Trophoblast cell (in vitro differentiated cells and primary cell): ENCODE results near the gene MEGF10.

Source experiments
- DNase-seq, 2 donors: peaks; one replicate each; pipeline ENCODE4 v3.0.0-alpha.2; 2016
- H2AFZ ChIP-seq: 2 replicates; pipeline ENCODE4 v1.6.1; 2013; ENCODE audit warnings: low read length, moderate library complexity, mild to moderate bottlenecking; ENCODE audit not compliant: insufficient read depth, poor library complexity
- H2AK5ac ChIP-seq: 2 replicates; pipeline ENCODE4 v1.6.1; 2013; ENCODE audit warnings: mild to moderate bottlenecking, low read length
- H2BK120ac ChIP-seq: 2 replicates; pipeline ENCODE4 v1.6.1; 2013; ENCODE audit warnings: low read length, mild to moderate bottlenecking, moderate library complexity; ENCODE audit not compliant: insufficient read depth, poor library complexity
- H2BK12ac ChIP-seq: 2 replicates; pipeline ENCODE4 v1.6.1; 2013; ENCODE audit warnings: mild to moderate bottlenecking, low read length, moderate library complexity
- H2BK5ac ChIP-seq: 2 replicates; pipeline ENCODE4 v1.6.1; 2013; ENCODE audit warnings: low read length, low read depth, moderate library complexity, mild to moderate bottlenecking; ENCODE audit not compliant: poor library complexity
- H3K14ac ChIP-seq: 2 replicates; pipeline ENCODE4 v1.6.1; 2013; ENCODE audit warnings: mild to moderate bottlenecking, low read length
- H3K18ac ChIP-seq: 2 replicates; pipeline ENCODE4 v1.6.1; 2013; ENCODE audit warnings: mild to moderate bottlenecking, low read length
- H3K23ac ChIP-seq: 2 replicates; pipeline ENCODE4 v1.6.1; 2013; ENCODE audit warnings: low read length
- H3K27ac ChIP-seq: 2 replicates; pipeline ENCODE4 v1.5.1; 2013; ENCODE audit warnings: low read depth, mild to moderate bottlenecking, inconsistent platforms, low read length, moderate library complexity
- H3K27me3 ChIP-seq: 2 replicates; pipeline ENCODE4 v1.6.1; 2013; ENCODE audit warnings: inconsistent platforms, mild to moderate bottlenecking, low read length, moderate library complexity; ENCODE audit not compliant: insufficient read depth
- H3K36me3 ChIP-seq, 2 experiments: 1 replicate in 1 of 2; 2 replicates in 1 of 2; pipeline ENCODE4 v1.6.1; 2013; ENCODE audit warnings: low read length in 2 of 2, mild to moderate bottlenecking in 2 of 2, moderate library complexity in 1 of 2; ENCODE audit not compliant: insufficient read depth in 2 of 2, control insufficient read depth in 1 of 2
- H3K4ac ChIP-seq: 2 replicates; pipeline ENCODE4 v1.6.1; 2013; ENCODE audit warnings: low read depth, mild to moderate bottlenecking, low read length, moderate library complexity
- H3K4me1 ChIP-seq, 2 experiments: 1 replicate in 1 of 2; 2 replicates in 1 of 2; pipeline ENCODE4 v1.6.1; 2013; ENCODE audit warnings: low read length in 2 of 2, mild to moderate bottlenecking in 2 of 2, moderate library complexity in 1 of 2; ENCODE audit not compliant: insufficient read depth in 2 of 2, control insufficient read depth in 1 of 2
- H3K4me2 ChIP-seq: 2 replicates; pipeline ENCODE4 v1.6.1; 2013; ENCODE audit warnings: inconsistent platforms, mild to moderate bottlenecking, low read length, moderate library complexity
- H3K4me3 ChIP-seq: 2 replicates; pipeline ENCODE4 v1.5.1; 2013; ENCODE audit warnings: mild to moderate bottlenecking, low read depth, low read length, inconsistent platforms
- H3K79me1 ChIP-seq: one replicate; pipeline ENCODE4 v1.6.1; 2013; ENCODE audit warnings: low read length
- H3K79me2 ChIP-seq: 2 replicates; pipeline ENCODE4 v1.6.1; 2013; ENCODE audit warnings: low read length, mild to moderate bottlenecking; ENCODE audit not compliant: control insufficient read depth, insufficient read depth, poor library complexity
- H3K9ac ChIP-seq: 2 replicates; pipeline ENCODE4 v1.6.1; 2013; ENCODE audit warnings: mild to moderate bottlenecking, low read length
- H3K9me3 ChIP-seq: 2 replicates; pipeline ENCODE4 v1.6.1; 2013; ENCODE audit warnings: low read depth, mild to moderate bottlenecking, control low read depth, inconsistent platforms, low read length; ENCODE audit not compliant: insufficient read depth
- H4K12ac ChIP-seq: 2 replicates; pipeline ENCODE4 v1.6.1; 2013; ENCODE audit warnings: low read depth, mild to moderate bottlenecking, low read length, moderate library complexity
- H4K8ac ChIP-seq: 2 replicates; pipeline ENCODE4 v1.6.1; 2013; ENCODE audit warnings: low read depth, mild to moderate bottlenecking, low read length, moderate library complexity
- H4K91ac ChIP-seq: one replicate; pipeline ENCODE4 v1.6.1; 2013; ENCODE audit warnings: low read depth, mild to moderate bottlenecking, low read length, moderate library complexity
- WGBS: extraction: QIAGEN DNeasy Blood & Tissue Kit; methylation state at CpG from one replicate; pipeline ENCODE4 v1.1.7; 2013; ENCODE audit warnings: missing lambda C conversion rate; ENCODE audit not compliant: insufficient read length, insufficient coverage; ENCODE audit errors: extremely low coverage; 5-methylcytosine and 5-hydroxymethylcytosine counted together

Gene MEGF10

GRCh38 chr5:127445328-127445727 lies 154.7 kb downstream of the MEGF10 start:
- no peak overlapping the region for H2AFZ ChIP-seq
- no peak overlapping the region for H3K4ac ChIP-seq
- H3K18ac ChIP-seq, result no peak overlapping the region
- H4K12ac ChIP-seq, result no peak overlapping the region
- H3K9ac ChIP-seq, result peak overlapping the region; percentile 55
- no peak overlapping the region for H3K27ac ChIP-seq
- H3K23ac ChIP-seq, result no peak overlapping the region
- no peak overlapping the region for H2AK5ac ChIP-seq
- no peaks in the 10 kb centered on the region for H3K4me1 ChIP-seq
- WGBS, result no CpG with 5 or more reads among the region's 4 CpGs
- H4K91ac ChIP-seq, result no peak overlapping the region
- H3K4me3 ChIP-seq, result no peak overlapping the region
- no peaks in the 10 kb centered on the region for H3K27me3 ChIP-seq
- no peak overlapping the region for H3K4me2 ChIP-seq
- no peak for DNase-seq
- no peaks in the 10 kb centered on the region for H3K9me3 ChIP-seq
- no peaks in the 10 kb centered on the region for H3K79me2 ChIP-seq
- H4K8ac ChIP-seq, result no peak overlapping the region
- H3K36me3 ChIP-seq, result no peaks in the 10 kb centered on the region
- no peak overlapping the region for H2BK12ac ChIP-seq
- no peak overlapping the region for H2BK5ac ChIP-seq
- H3K14ac ChIP-seq, result no peak overlapping the region
- no peak overlapping the region for H2BK120ac ChIP-seq
- no peaks in the 10 kb centered on the region for H3K79me1 ChIP-seq

DNA sequence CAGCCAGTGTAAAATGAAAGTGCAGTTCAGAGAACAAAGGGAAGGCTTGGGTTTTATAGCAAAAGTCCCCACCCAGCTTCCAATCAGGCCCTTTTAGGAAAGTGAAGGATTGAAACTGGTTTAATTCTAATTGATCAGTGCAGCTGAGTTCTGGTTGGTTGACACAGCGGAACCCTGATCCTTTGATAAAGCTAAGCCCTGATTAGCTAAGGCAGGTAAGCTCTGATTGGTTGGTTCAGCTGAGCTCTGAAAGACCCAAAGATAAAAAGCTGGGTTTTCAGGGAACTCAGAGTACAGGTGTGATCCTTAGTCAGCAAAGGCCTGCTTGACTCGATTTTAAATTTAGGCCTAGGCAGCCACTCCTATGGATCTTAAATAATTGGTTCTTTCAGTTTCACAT lies 156.0 kb downstream of the MEGF10 start:
- H3K23ac ChIP-seq, result no peak overlapping the region
- no peaks in the 10 kb centered on the region for H3K4me1 ChIP-seq
- DNase-seq, result no peak
- no peak overlapping the region for H3K4ac ChIP-seq
- no peak overlapping the region for H3K27ac ChIP-seq
- no peak overlapping the region for H2BK5ac ChIP-seq
- WGBS, result no CpG with 5 or more reads among the region's 2 CpGs
- H3K9ac ChIP-seq, result no peak overlapping the region
- no peak overlapping the region for H4K91ac ChIP-seq
- H4K8ac ChIP-seq, result no peak overlapping the region
- no peak overlapping the region for H3K18ac ChIP-seq
- H3K4me3 ChIP-seq, result no peak overlapping the region
- no peak overlapping the region for H4K12ac ChIP-seq
- no peak overlapping the region for H3K4me2 ChIP-seq
- H2AFZ ChIP-seq, result no peak overlapping the region
- no peaks in the 10 kb centered on the region for H3K27me3 ChIP-seq
- H2AK5ac ChIP-seq, result no peak overlapping the region
- no peaks in the 10 kb centered on the region for H3K79me2 ChIP-seq
- H2BK120ac ChIP-seq, result no peak overlapping the region
- no peaks in the 10 kb centered on the region for H3K9me3 ChIP-seq
- no peak overlapping the region for H2BK12ac ChIP-seq
- no peaks in the 10 kb centered on the region for H3K79me1 ChIP-seq
- no peaks in the 10 kb centered on the region for H3K36me3 ChIP-seq
- H3K14ac ChIP-seq, result no peak overlapping the region

- H3K23ac ChIP-seq, result no peak overlapping the region
- no peak overlapping the region for H3K4ac ChIP-seq
- H3K79me2 ChIP-seq, result no peaks in the 10 kb centered on the region
- H2AFZ ChIP-seq, result no peak overlapping the region
- H3K36me3 ChIP-seq, result no peaks in the 10 kb centered on the region
- no CpG with 5 or more reads among the region's 7 CpGs for WGBS
- H3K27me3 ChIP-seq, result no peaks in the 10 kb centered on the region
- no peaks in the 10 kb centered on the region for H3K79me1 ChIP-seq
- no peaks in the 10 kb centered on the region for H3K4me1 ChIP-seq
- H3K9me3 ChIP-seq, result no peaks in the 10 kb centered on the region
- H3K4me3 ChIP-seq, result no peak overlapping the region
- no peak overlapping the region for H2BK120ac ChIP-seq
- no peak overlapping the region for H3K18ac ChIP-seq
- no peak overlapping the region for H2BK5ac ChIP-seq
- H4K91ac ChIP-seq, result no peak overlapping the region
- no peak overlapping the region for H4K12ac ChIP-seq
- no peak overlapping the region for H2BK12ac ChIP-seq
- H3K9ac ChIP-seq, result no peak overlapping the region
- H3K27ac ChIP-seq, result no peak overlapping the region
- no peak overlapping the region for H2AK5ac ChIP-seq
- DNase-seq, result no peak
- H4K8ac ChIP-seq, result no peak overlapping the region
- H3K14ac ChIP-seq, result no peak overlapping the region
- H3K4me2 ChIP-seq, result no peak overlapping the region
These were observed 157.2 kb downstream of the MEGF10 start for GRCh38 chr5:127447827-127448226.

DNA sequence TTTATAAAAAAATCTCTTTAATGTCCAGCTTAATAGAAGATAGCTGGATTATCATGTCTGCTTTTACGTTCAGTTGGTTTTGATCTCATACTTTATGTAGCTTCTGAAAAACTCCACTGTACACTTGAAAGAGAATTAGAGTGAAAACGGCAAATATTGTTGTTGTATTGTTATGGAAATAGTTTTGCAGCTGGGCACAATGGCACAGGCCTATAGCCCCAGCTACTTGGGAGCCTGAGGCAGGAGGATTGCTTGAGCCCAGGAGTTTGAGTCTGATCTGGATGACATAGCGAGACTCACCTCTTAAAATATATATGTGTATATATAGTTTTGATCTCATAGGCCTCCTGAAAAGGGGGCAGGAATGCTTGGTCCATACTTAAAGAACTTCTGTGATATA lies 159.4 kb downstream of the MEGF10 start:
- no CpG with 5 or more reads among the region's 3 CpGs for WGBS
- no peak overlapping the region for H4K12ac ChIP-seq
- H2BK5ac ChIP-seq, result no peak overlapping the region
- H3K27ac ChIP-seq, result no peak overlapping the region
- no peak overlapping the region for H3K18ac ChIP-seq
- no peaks in the 10 kb centered on the region for H3K9me3 ChIP-seq
- no peak overlapping the region for H2AFZ ChIP-seq
- H3K4me3 ChIP-seq, result no peak overlapping the region
- no peaks in the 10 kb centered on the region for H3K4me1 ChIP-seq
- no peak overlapping the region for H2AK5ac ChIP-seq
- no peak overlapping the region for H3K9ac ChIP-seq
- no peak overlapping the region for H3K4me2 ChIP-seq
- H3K23ac ChIP-seq, result no peak overlapping the region
- H3K79me2 ChIP-seq, result no peaks in the 10 kb centered on the region
- no peak overlapping the region for H4K8ac ChIP-seq
- no peak overlapping the region for H3K14ac ChIP-seq
- no peaks in the 10 kb centered on the region for H3K79me1 ChIP-seq
- no peak for DNase-seq
- H3K36me3 ChIP-seq, result no peaks in the 10 kb centered on the region
- no peaks in the 10 kb centered on the region for H3K27me3 ChIP-seq
- no peak overlapping the region for H2BK12ac ChIP-seq
- no peak overlapping the region for H4K91ac ChIP-seq
- H3K4ac ChIP-seq, result no peak overlapping the region
- no peak overlapping the region for H2BK120ac ChIP-seq
